Measurements from ENCODE around the gene EFCAB5.
A peak's percentile ranks its signal among the peaks of the same experiment; 100 is the strongest.
"Not testable (repeated sequence)": the region's sequence is repeated elsewhere in the genome, so short reads cannot be mapped to it uniquely, and the experiment has no call there.

Gene EFCAB5

GRCh38 chr17:30095507-30096244 lies 154.2 kb downstream of the EFCAB5 start:
- no peak for DNase-seq (ENCODE audit: low read depth in 2 of 2)

- DNase-seq (ENCODE audit: low read depth in 2 of 2), result no peak
Observed at GRCh38 chr17:30101686-30102390, 160.4 kb downstream of the EFCAB5 start.

GRCh38 chr17:30103921-30104320 lies 162.5 kb downstream of the EFCAB5 start:
- no peak for DNase-seq (ENCODE audit: low read depth in 2 of 2)

GRCh38 chr17:30104575-30105339 lies 163.3 kb downstream of the EFCAB5 start:
- peak; percentile 52 to 53 for DNase-seq (ENCODE audit: low read depth in 2 of 2)

GRCh38 chr17:30112794-30113193 lies 171.4 kb downstream of the EFCAB5 start:
- DNase-seq (ENCODE audit: low read depth in 2 of 2), result no peak

- no peak for DNase-seq (ENCODE audit: low read depth in 2 of 2)
Observed at GRCh38 chr17:30113213-30113612, 171.8 kb downstream of the EFCAB5 start.

GRCh38 chr17:30116345-30116660 lies 174.9 kb downstream of the EFCAB5 start:
- no peak for DNase-seq (ENCODE audit: low read depth in 2 of 2)

GRCh38 chr17:30116661-30117551 lies 175.5 kb downstream of the EFCAB5 start, which contains the start of gene NSRP1:
TSS of gene NSRP1 (plus strand) at chr17:30116816. CDS start at chr17:30116844, 28 bp downstream.
- peak; percentile 89 to 90 for DNase-seq (ENCODE audit: low read depth in 2 of 2)

GRCh38 chr17:30117675-30118081 lies 176.2 kb downstream of the EFCAB5 start:
- DNase-seq (ENCODE audit: low read depth in 2 of 2), result no peak

- not testable (repeated sequence) for DNase-seq (ENCODE audit: low read depth in 2 of 2)
Observed at GRCh38 chr17:30118635-30119034, 177.2 kb downstream of the EFCAB5 start.

- no peak for DNase-seq (ENCODE audit: low read depth in 2 of 2)
Observed at GRCh38 chr17:30124273-30124796, 182.9 kb downstream of the EFCAB5 start.

GRCh38 chr17:30130121-30130520 lies 188.7 kb downstream of the EFCAB5 start:
- no peak for DNase-seq (ENCODE audit: low read depth in 2 of 2)

GRCh38 chr17:30132615-30133014 lies 191.2 kb downstream of the EFCAB5 start:
- no peak for DNase-seq (ENCODE audit: low read depth in 2 of 2)

- DNase-seq (ENCODE audit: low read depth in 2 of 2), result no peak
Observed at GRCh38 chr17:30133197-30133596, 191.8 kb downstream of the EFCAB5 start.

- DNase-seq (ENCODE audit: low read depth in 2 of 2), result no peak
Observed at GRCh38 chr17:30134551-30134950, 193.1 kb downstream of the EFCAB5 start.

GRCh38 chr17:30137158-30137557 lies 195.7 kb downstream of the EFCAB5 start:
- no peak for DNase-seq (ENCODE audit: low read depth in 2 of 2)

- not testable (repeated sequence) for DNase-seq (ENCODE audit: low read depth in 2 of 2)
Observed at GRCh38 chr17:30147860-30148259, 206.4 kb downstream of the EFCAB5 start.

- DNase-seq (ENCODE audit: low read depth in 2 of 2), result no peak
Observed at GRCh38 chr17:30148376-30148775, 206.9 kb downstream of the EFCAB5 start.

GRCh38 chr17:30151471-30151870 lies 210.0 kb downstream of the EFCAB5 start:
- DNase-seq (ENCODE audit: low read depth in 2 of 2), result no peak

GRCh38 chr17:30153463-30153862 lies 212.0 kb downstream of the EFCAB5 start:
- no peak for DNase-seq (ENCODE audit: low read depth in 2 of 2)

- DNase-seq (ENCODE audit: low read depth in 2 of 2), result no peak
Observed at GRCh38 chr17:30155389-30155788, 214.0 kb downstream of the EFCAB5 start.
